Measurements from ENCODE around the gene RPEL1.

DNA sequence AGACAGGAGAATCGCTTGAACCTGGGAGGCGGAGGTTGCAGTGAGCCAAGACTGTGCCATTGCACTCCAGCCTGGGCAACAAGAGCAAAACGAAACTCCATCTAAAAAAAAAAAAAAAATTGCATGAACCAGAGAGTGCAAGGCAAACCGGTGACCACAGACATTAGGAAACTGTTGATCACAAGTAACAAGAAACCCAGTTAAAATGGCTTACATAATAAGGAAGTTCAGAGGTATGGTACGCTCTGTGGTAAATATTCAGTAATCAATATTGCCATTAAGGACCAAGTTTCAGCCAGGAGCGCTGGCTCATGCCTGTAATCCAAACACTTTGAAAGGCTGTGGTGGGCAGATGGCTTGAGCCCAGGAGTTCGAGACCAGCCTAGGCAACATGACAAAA, 43.4 kb upstream of the RPEL1 start:
- TF ChIP-seq CTCF (IDR thresholded peaks at IDR 0.05 in 2 of 3, conservative IDR thresholded peaks at IDR 0.05 in 1 of 3; ENCODE audit: borderline replicate concordance in 1 of 3, insufficient read depth in 1 of 3, low read depth in 2 of 3, low read length in 2 of 3) (no peak), SP1 (IDR thresholded peaks at IDR 0.05; ENCODE audit: low read depth) (no peak), EZH2phosphoT487 (IDR thresholded peaks at IDR 0.05; ENCODE audit: borderline replicate concordance) (no peak), REST (IDR thresholded peaks at IDR 0.05; ENCODE audit: low read depth) (no peak), POLR2AphosphoS5 (IDR thresholded peaks at IDR 0.05; ENCODE audit: low read depth, low read length) (no peak), CEBPB (IDR thresholded peaks at IDR 0.05; ENCODE audit: low read depth) (no peak)
- TF ChIP-seq, protein P1, sequence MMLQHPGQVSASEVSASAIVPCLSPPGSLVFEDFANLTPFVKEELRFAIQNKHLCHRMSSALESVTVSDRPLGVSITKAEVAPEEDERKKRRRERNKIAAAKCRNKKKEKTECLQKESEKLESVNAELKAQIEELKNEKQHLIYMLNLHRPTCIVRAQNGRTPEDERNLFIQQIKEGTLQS (IDR thresholded peaks at IDR 0.05), result no peak

Data from HCT116 (cell line).